Kidney epithelial cell (primary cell): ENCODE results near the gene CHADL. TPM values are rescaled to one million over a fixed set of nuclear protein-coding genes. Genes with fewer than 3 reads are reported as not detected.
"Not testable (repeated sequence)": the region's sequence is repeated elsewhere in the genome, so short reads cannot be mapped to it uniquely, and the experiment has no call there.

Experiments
- DNase-seq: peaks from one replicate; pipeline ENCODE4 v3.0.0-alpha.2; 2010; ENCODE audit warnings: low read depth
- H3K27me3 ChIP-seq: 2 replicates; pipeline ENCODE4 v1.6.0; 2011; ENCODE audit warnings: low read length; ENCODE audit not compliant: control insufficient read depth, insufficient read depth
- H3K36me3 ChIP-seq: 2 replicates; pipeline ENCODE4 v1.5.1; 2011; ENCODE audit warnings: low read length; ENCODE audit not compliant: control insufficient read depth, insufficient read depth
- H3K4me3 ChIP-seq: 2 replicates; pipeline ENCODE4 v1.5.1; 2011; ENCODE audit warnings: low read depth, mild to moderate bottlenecking, control low read depth, low read length
- CTCF ChIP-seq: IDR thresholded peaks from 2 replicates; pipeline ENCODE4 v1.5.1; 2011; ENCODE audit warnings: mild to moderate bottlenecking, moderate library complexity, low read length, control low read depth, inconsistent platforms; ENCODE audit not compliant: insufficient read depth, poor library complexity, severe bottlenecking
- total RNA-seq: library from RNA; depleted of rRNA; stranded (reverse); fragments of >200 nt; gene quantifications from 2 replicates; pipeline ENCODE4 v1.2.3, GENCODE V29; 2015

The CHADL gene
- total RNA-seq, 1 donor from 2014 or later: 1.6 TPM

GRCh38 chr22:41180926-41181325, 59.8 kb downstream of the CHADL start:
- TF ChIP-seq CTCF: no peak
- H3K4me3 ChIP-seq: no peak overlapping the region
- H3K36me3 ChIP-seq: peaks cover 7% of the 10 kb centered on the region
- no peak for DNase-seq
- no peaks in the 10 kb centered on the region for H3K27me3 ChIP-seq

GRCh38 chr22:41180362-41180761, 60.4 kb downstream of the CHADL start:
- DNase-seq, H3K4me3 ChIP-seq, H3K27me3 ChIP-seq, H3K36me3 ChIP-seq: not testable (repeated sequence)

Other genes with a start within 250 kb of the CHADL start
- 37.4 and 58.2 TPM in 2 replicates for gene EP300, start 148.3 kb downstream of the CHADL start, total RNA-seq
- gene L3MBTL2, start 35.6 kb downstream of the CHADL start, total RNA-seq: 28.5 and 30.3 TPM in 2 replicates
- 131 and 133 TPM in 2 replicates for gene RANGAP1, start 45.3 kb upstream of the CHADL start, total RNA-seq
- gene ZC3H7B, start 60.6 kb upstream of the CHADL start, total RNA-seq: 57.7 and 59.6 TPM in 2 replicates
- 4.0 and 4.1 TPM in 2 replicates for gene TEF, start 141.0 kb upstream of the CHADL start, total RNA-seq
- 31.2 and 36.1 TPM in 2 replicates for gene TOB2, start 205.9 kb upstream of the CHADL start, total RNA-seq
- 50.6 and 53.3 TPM in 2 replicates for gene PHF5A, start 227.8 kb upstream of the CHADL start, total RNA-seq
- gene ACO2, start 228.2 kb upstream of the CHADL start, total RNA-seq: 103 and 110 TPM in 2 replicates